HCEC 1CT (cell line): ENCODE results near the gene USP7.
"Not testable (repeated sequence)": the region's sequence is repeated elsewhere in the genome, so short reads cannot be mapped to it uniquely, and the experiment has no call there.

ENCODE experiments used
- DNase-seq: peaks from one replicate; pipeline ENCODE4 v3.0.0-alpha.2; 2017

USP7 gene

DNA sequence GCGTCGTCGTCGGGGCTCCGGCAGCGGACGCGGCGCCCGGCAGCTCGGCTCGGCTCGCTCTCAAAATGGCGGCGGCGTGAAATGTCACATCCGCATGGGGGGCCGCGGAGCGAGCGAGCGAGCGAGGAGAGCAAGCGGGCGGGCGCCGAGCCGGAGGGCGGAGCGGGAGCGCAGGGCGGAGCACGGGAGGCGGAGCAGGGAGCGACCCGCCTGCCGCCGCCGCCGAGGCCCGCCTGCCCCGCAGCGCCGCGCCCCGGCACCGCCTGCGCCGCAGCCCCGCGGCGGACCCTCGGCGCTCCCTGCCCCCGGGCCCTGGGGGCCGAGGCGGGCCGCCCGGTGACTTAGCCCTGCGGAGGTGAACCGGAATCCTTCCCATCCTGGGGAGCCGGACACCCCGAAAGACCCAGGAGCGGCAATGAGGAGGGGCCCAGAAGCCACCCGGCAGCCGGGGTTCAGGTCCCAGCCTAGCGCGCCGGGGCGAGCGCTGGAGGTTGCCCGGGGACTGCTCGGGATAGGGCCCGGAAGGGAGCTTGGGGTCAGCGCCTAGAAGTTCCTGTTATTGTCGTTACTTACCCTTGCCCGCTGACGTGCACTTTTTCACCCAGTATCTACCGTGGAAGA, at the start of gene USP7:
Gene USP7, minus strand, starts transcription at position 86 of the 621 bp plus-strand sequence. CDS start 621 bp downstream, outside the sequence.
- peak; percentile 92 for DNase-seq

GRCh38 chr16:9013508-9013864, 49.8 kb upstream of the USP7 start:
- DNase-seq, result no peak

DNA sequence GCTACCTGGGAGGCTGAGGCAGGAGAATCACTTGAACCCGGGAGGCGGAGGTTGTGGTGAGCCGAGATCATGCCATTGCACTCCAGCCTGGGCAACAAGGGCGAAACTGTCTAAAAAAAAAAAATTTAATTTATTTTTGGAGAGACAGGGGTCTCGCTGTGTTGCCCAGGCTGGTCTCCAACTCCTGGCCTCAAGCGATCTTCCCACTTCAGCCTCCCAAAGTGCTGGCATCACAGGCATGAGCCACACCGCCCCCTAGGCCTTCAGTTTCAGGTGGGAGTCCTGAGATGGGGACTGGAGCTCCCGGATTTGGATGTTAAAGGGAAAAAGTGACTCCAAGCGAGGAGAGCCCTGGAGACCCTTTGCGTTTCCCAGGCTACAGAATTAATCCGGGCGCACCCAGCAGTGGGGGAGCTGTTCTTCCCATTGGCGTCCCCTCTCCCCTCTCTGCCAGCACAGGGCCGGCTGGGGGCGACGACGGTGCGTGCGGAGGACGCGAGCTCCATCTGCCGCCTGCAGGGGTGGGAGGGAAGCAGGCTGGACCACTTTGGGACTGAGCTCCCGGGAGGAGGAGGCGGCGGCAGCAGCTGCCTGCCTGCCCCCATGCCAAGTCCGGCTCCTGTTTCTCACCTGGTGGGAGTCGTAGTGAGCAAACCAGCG, 49.3 kb upstream of the USP7 start:
- no peak for DNase-seq

GRCh38 chr16:9012330-9012729, 48.6 kb upstream of the USP7 start:
- DNase-seq, result no peak

DNA sequence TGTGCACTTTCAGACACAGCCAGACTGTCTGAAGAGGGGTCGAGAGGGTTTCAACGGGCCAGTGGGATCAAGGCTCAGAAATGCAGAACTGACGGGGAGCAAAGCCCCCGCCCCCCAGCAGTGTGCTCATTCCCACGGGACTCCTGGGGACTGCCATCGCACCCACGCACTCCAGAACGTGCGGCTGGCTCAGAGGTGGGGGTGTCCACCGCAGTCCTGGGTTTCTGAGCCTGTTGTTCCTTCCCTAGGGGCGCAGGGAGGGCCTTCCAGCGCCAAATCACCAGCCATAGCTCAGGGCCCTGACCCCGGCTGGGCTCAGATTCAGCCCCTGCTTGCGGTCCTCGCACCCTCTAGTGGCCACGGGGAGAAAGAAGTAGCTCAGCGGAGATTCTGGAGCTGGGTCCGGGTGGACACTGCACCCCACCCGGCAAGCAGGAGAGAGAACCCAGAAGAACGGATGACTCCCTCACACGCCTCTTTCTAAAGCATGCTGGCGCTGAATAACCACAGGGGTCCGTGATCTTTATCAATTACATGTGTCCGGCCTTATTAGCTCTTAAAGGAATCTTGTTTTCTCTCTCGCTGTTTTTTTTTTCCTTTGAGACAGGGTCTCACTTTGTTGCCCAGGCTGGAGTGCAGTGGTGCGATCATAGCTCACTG, 45.0 kb upstream of the USP7 start:
- peak; percentile 61 for DNase-seq

- DNase-seq, result peak; percentile 60
Measured at GRCh38 chr16:9007177-9007794, 43.6 kb upstream of the USP7 start.

DNA sequence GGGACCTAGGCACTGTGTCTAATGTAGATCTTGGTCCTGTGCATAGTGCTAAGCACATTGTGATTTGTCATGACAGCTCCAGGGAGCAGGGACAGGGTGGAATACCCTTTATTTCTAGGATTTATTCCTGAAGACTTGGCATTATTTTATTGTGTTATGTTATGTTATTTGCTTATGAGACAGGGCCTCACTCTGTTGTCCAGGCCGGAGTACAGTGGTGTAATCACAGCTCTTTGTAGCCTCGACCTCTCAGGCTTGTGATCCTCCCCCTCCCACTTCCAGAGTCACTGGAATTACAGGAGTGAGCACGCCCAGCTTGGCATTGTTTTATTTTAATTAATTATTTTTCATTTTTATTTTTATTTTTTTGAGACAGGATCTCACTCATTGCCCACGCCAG, 40.5 kb upstream of the USP7 start:
- DNase-seq, result no peak

DNA sequence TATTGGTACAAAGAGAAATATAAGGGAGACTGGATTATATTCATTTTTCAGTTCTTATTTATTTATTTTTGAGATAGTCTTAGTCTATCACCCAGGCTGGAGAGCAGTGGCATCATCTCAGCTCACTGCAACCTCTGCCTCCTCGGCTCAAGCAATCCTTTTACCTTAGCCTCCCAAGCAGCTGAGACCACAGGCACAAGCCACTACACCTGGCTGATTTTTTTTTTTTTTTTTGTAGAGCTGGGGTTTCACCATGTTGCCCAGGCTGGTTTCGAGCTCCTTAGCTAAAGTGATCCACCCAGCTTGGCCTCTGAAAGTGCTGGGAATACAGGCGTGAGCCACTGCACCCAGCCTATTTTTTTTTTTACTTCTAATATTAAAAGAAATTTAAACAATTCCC, 40.1 kb upstream of the USP7 start:
- no peak for DNase-seq

DNA sequence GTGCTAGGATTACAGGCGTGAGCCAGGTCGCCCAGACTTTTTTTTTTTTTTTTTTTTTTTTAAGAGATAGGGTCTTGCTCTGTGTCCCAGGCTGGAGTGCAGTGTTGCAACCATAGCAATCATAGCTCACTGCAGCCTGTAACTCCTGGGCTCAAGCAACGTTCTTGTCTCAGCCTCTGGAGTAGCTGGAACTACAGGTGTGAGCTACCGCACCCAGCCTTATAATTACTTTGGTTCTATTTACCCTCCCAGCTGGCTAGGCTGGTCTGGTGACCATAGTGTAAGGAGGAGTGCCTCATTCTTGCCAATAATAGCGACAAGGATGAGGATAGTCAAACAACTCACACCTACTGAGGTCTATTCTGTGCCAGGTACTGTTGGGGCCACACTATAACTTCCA, 39.6 kb upstream of the USP7 start:
- DNase-seq, result no peak

- DNase-seq, result no peak
Measured at GRCh38 chr16:9002042-9002441, 38.3 kb upstream of the USP7 start.

- no peak for DNase-seq
Measured at GRCh38 chr16:9000664-9001063, 37.0 kb upstream of the USP7 start.

GRCh38 chr16:8999800-9000199, 36.1 kb upstream of the USP7 start:
- no peak for DNase-seq

GRCh38 chr16:8998108-8998507, 34.4 kb upstream of the USP7 start:
- peak; percentile 76 for DNase-seq

GRCh38 chr16:8996891-8997290, 33.2 kb upstream of the USP7 start:
- DNase-seq, result no peak

- DNase-seq, result no peak
Measured at GRCh38 chr16:8990445-8990844, 26.7 kb upstream of the USP7 start.

GRCh38 chr16:8989099-8989878, 25.6 kb upstream of the USP7 start:
- DNase-seq, result no peak

- no peak for DNase-seq
Measured at GRCh38 chr16:8986818-8987191, 23.1 kb upstream of the USP7 start.

- no peak for DNase-seq
Measured at GRCh38 chr16:8986111-8986510, 22.4 kb upstream of the USP7 start.

- no peak for DNase-seq
Measured at GRCh38 chr16:8982816-8983215, 19.1 kb upstream of the USP7 start.

DNA sequence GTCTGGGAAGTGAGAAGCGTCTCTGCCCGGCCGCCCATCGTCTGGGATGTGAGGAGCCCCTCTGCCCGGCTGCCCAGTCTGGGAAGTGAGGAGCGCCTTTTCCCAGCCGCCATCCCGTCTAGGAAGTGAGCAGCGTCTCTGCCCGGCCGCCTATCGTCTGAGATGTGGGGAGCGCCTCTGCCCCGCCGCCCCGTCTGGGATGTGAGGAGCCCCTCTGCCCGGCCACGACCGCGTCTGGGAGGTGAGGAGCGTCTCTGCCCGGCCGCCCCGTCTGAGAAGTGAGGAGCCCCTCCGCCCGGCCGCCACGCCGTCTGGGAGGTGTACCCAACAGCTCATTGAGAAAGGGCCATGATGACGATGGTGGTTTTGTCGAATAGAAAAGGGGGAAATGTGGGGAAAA, 18.2 kb upstream of the USP7 start:
- not testable (repeated sequence) for DNase-seq

GRCh38 chr16:8976189-8976588, 12.5 kb upstream of the USP7 start:
- DNase-seq, result not testable (repeated sequence)

DNA sequence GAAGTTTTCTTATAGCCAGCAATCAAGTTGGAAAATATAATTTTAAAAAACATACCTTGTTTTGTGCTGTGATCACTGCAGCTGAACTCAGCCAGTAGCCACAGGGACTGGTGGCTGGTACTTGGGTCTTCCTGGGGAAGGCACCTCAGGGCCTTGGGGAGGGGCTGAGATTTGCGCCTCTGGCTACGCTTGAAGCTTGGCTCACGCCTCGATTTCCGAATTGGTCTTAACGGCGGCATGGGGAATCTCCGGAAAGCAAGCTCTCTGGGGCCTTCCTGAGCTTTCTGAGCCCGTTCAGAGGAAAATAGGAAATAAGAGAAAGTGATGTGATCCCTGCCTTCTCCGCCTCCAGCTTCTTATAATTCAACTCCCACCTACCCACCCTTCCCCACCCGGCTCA, 11.3 kb upstream of the USP7 start:
- no peak for DNase-seq
